Gastroesophageal sphincter (tissue), 4 donors: Measurements from ENCODE around the gene MBD2. TPM values are rescaled to one million over a fixed set of nuclear protein-coding genes. Genes with fewer than 3 reads are reported as not detected.

Experiments
- ATAC-seq: fragments of 150-250 bp; one replicate; pipeline ENCODE4 v1.9.1; 2016; ENCODE audit warnings: mild to moderate bottlenecking, moderate library complexity
- H3K27ac ChIP-seq, 4 donors: fragments of 200-600 bp; sonication (generic) in 3 of 4; 1 replicate in 3 of 4; 2 replicates in 1 of 4; pipeline ENCODE4 v1.5.1; 2016 to 2019
- H3K27me3 ChIP-seq: fragments of 200-600 bp; sonication (generic); one replicate; pipeline ENCODE4 v1.5.1; 2019
- H3K36me3 ChIP-seq, 2 donors: fragments of 200-600 bp; sonication (generic); one replicate each; pipeline ENCODE4 v1.5.1; 2019; ENCODE audit warnings: control low read depth in 1 of 2
- H3K4me1 ChIP-seq, 3 donors: fragments of 200-600 bp; sonication (generic); 1 replicate in 2 of 3; 2 replicates in 1 of 3; pipeline ENCODE4 v1.5.1; 2016 to 2019; ENCODE audit warnings: control low read depth in 2 of 3
- H3K4me3 ChIP-seq, 2 donors: fragments of 200-600 bp; sonication (generic); one replicate each; pipeline ENCODE4 v1.5.1; 2019; ENCODE audit warnings: mild to moderate bottlenecking in 1 of 2, moderate library complexity in 1 of 2
- H3K9me3 ChIP-seq, 3 donors: fragments of 200-600 bp; sonication (generic); one replicate each; pipeline ENCODE4 v1.5.1; 2017 to 2019; ENCODE audit warnings: control low read depth in 2 of 3
- EP300 ChIP-seq: sonication (generic); formaldehyde crosslinking; IDR thresholded peaks from one replicate; pipeline ENCODE4 v1.6.1; 2017; ENCODE audit warnings: antibody characterized with exemption, mild to moderate bottlenecking
- POLR2A ChIP-seq, 2 donors: fragments of 450-650 bp; IDR thresholded peaks; one replicate each; pipeline ENCODE4 v1.6.1; 2017; ENCODE audit warnings: antibody characterized with exemption in 2 of 2, mild to moderate bottlenecking in 2 of 2, moderate library complexity in 1 of 2
- POLR2AphosphoS5 ChIP-seq: sonication (generic); formaldehyde crosslinking; IDR thresholded peaks from one replicate; pipeline ENCODE4 v1.6.1; 2017; ENCODE audit warnings: antibody characterized with exemption
- WGBS, 2 donors: methylation state at CpG; one replicate each; pipeline ENCODE4 v1.1.5; 2018; ENCODE audit warnings: low coverage in 1 of 2; 5-methylcytosine and 5-hydroxymethylcytosine counted together
- total RNA-seq, 4 donors: library from RNA; depleted of rRNA; stranded (reverse); fragments of >200 nt; gene quantifications; one replicate each; pipeline ENCODE4 v1.1.0, GENCODE V29; 2016
- TF ChIP-seq, protein P1 (sequence below), 4 experiments: fragments of 200-600 bp in 2 of 4; fragments of 450-650 bp in 2 of 4; sonication (generic) in 1 of 4; IDR thresholded peaks; one replicate each; pipeline ENCODE4 v1.5.1; 2017 to 2019; ENCODE audit warnings: antibody characterized with exemption in 4 of 4, mild to moderate bottlenecking in 2 of 4, moderate library complexity in 2 of 4

Gene MBD2
- total RNA-seq, 4 donors from 2014 or later, result 29.5 to 48.5 (median 36.1) TPM

GRCh38 chr18:54155412-54155811 is 69.1 kb downstream of the MBD2 start:
- ATAC-seq, result no peak
- Histone ChIP-seq H3K27me3 (no peaks in the 10 kb centered on the region), H3K9me3 (no peaks in the 10 kb centered on the region), H3K4me1 (no peaks in the 10 kb centered on the region), H3K36me3 (peaks cover 0 to 86% of the 10 kb centered on the region in 2 donors), H3K4me3 (no peak overlapping the region), H3K27ac (no peak overlapping the region)
- TF ChIP-seq, protein P1, sequence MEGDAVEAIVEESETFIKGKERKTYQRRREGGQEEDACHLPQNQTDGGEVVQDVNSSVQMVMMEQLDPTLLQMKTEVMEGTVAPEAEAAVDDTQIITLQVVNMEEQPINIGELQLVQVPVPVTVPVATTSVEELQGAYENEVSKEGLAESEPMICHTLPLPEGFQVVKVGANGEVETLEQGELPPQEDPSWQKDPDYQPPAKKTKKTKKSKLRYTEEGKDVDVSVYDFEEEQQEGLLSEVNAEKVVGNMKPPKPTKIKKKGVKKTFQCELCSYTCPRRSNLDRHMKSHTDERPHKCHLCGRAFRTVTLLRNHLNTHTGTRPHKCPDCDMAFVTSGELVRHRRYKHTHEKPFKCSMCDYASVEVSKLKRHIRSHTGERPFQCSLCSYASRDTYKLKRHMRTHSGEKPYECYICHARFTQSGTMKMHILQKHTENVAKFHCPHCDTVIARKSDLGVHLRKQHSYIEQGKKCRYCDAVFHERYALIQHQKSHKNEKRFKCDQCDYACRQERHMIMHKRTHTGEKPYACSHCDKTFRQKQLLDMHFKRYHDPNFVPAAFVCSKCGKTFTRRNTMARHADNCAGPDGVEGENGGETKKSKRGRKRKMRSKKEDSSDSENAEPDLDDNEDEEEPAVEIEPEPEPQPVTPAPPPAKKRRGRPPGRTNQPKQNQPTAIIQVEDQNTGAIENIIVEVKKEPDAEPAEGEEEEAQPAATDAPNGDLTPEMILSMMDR (IDR thresholded peaks at IDR 0.05), result no peak
- no peak for TF ChIP-seq POLR2AphosphoS5
- no peak for TF ChIP-seq POLR2A (IDR thresholded peaks at IDR 0.05)
- no peak for TF ChIP-seq EP300
- WGBS, 2 donors, result 84 to 87% methylated on average over 3 of the region's 3 CpGs

DNA sequence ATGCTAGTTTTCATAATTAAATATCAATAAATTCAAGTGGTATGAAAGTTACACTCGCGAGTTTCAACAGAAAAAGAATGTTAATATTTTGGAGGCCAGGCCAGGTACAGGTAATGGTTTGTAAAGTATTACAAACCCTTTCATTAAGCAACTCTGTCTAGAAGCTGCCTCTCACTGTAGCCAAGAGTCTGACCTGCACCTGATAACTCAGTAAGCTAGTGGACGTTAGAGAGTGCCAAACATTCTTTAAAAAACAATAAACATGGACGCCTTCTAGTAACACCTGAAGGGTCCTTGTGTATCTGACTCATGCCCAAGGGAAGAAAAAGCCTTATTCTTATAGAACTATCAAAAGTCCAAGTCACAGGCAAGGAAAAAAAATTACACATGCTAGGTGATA is 70.2 kb downstream of the MBD2 start:
- 53 to 61% methylated on average over 4 of the region's 4 CpGs for WGBS, 2 donors
- no peak for TF ChIP-seq EP300
- TF ChIP-seq, protein P1 (IDR thresholded peaks at IDR 0.05), result no peak
- TF ChIP-seq POLR2AphosphoS5, result no peak
- TF ChIP-seq POLR2A (IDR thresholded peaks at IDR 0.05), result no peak

GRCh38 chr18:54151376-54151775 is 73.1 kb downstream of the MBD2 start:
- H3K9me3 ChIP-seq, result no peaks in the 10 kb centered on the region
- no peak for ATAC-seq

More for the DNA sequence above, 70.2 kb downstream of the MBD2 start:
- no peak overlapping the region for H3K27ac ChIP-seq
- ATAC-seq, result no peak
- H3K27me3 ChIP-seq, result no peaks in the 10 kb centered on the region
- no peaks in the 10 kb centered on the region for H3K9me3 ChIP-seq
- peaks cover 0 to 75% of the 10 kb centered on the region in 2 donors for H3K36me3 ChIP-seq
- no peak overlapping the region for H3K4me3 ChIP-seq
- H3K4me1 ChIP-seq, result no peaks in the 10 kb centered on the region

DNA sequence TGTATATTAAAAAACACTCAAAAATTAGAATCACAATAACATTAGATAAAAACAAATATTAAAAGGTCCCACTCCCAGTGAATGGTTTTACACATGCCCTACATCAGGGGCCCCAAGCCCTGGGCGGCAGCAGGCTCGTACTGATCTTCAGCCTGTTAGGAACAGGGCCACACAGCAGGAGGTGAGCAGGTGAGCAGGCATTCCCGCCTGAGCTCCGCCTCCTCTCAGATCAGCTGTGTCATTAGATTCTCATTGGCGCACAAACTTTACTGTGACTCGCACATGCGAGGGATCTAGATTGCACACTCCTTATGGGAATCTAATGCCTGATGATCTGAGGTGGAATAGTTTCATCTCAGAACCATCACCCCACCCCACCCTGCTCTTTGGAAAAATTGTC is 74.2 kb downstream of the MBD2 start:
- TF ChIP-seq POLR2AphosphoS5 (no peak), POLR2A (IDR thresholded peaks at IDR 0.05) (no peak), EP300 (no peak)
- TF ChIP-seq, protein P1 (IDR thresholded peaks at IDR 0.05), result no peak
- Histone ChIP-seq H3K27ac (no peak overlapping the region), H3K4me1 (no peaks in the 10 kb centered on the region), H3K36me3 (peaks cover 0 to 35% of the 10 kb centered on the region in 2 donors), H3K9me3 (no peaks in the 10 kb centered on the region), H3K4me3 (no peak overlapping the region), H3K27me3 (no peaks in the 10 kb centered on the region)
- 91 to 94% methylated on average over 4 to 7 of the region's 7 CpGs for WGBS, 2 donors
- ATAC-seq, result no peak

More at GRCh38 chr18:54151376-54151775, 73.1 kb downstream of the MBD2 start:
- Histone ChIP-seq H3K4me3 (no peak overlapping the region), H3K4me1 (no peaks in the 10 kb centered on the region), H3K27ac (no peak overlapping the region), H3K36me3 (peaks cover 0 to 47% of the 10 kb centered on the region in 2 donors), H3K27me3 (no peaks in the 10 kb centered on the region)
- no peak for TF ChIP-seq POLR2A (IDR thresholded peaks at IDR 0.05)
- TF ChIP-seq, protein P1 (IDR thresholded peaks at IDR 0.05), result no peak
- TF ChIP-seq POLR2AphosphoS5, result no peak
- no peak for TF ChIP-seq EP300
- 67 to 68% methylated on average over 3 of the region's 3 CpGs for WGBS, 2 donors

DNA sequence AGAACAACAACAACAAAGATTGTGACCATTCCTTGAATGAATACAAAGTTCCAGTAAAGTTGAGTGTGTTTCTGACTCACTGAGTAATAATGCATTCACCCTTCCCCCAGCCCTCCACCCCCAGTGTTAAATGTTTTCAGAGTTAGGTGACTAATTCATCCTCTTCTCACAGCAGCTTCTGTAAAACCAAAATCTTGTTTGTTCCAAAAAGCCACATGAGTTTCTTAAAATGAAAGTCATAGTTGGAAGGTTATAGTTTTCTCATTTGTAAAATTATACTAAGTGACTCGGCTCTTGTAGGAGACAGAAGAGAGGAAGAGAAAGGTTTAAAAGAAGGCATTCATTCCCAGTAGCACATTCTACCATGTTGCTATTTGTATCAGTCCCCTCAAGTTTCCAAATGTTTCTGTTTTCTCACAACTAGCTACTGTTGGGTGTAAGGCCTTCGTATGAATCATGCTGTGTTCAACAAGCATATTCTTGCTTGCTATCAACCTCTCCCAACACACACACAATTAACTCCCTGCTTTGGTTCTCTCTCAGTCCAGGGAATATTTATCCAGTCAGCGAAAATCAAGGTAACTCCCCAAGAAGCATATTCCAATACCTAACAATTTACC is 75.3 kb downstream of the MBD2 start:
- ATAC-seq, result peak; percentile 68
- Histone ChIP-seq H3K27ac (peak overlapping the region in 3 of 4 donors; percentile 8 to 42 (median 10)), H3K27me3 (no peaks in the 10 kb centered on the region), H3K36me3 (peaks cover 0 to 25% of the 10 kb centered on the region in 2 donors), H3K4me1 (no peaks in the 10 kb centered on the region), H3K9me3 (no peaks in the 10 kb centered on the region), H3K4me3 (no peak overlapping the region)
- WGBS, 2 donors, result 17 to 57% methylated on average over 2 to 3 of the region's 3 CpGs
- no peak for TF ChIP-seq EP300
- TF ChIP-seq POLR2AphosphoS5, result peak; percentile 61
- TF ChIP-seq POLR2A (IDR thresholded peaks at IDR 0.05), result no peak
- TF ChIP-seq, protein P1 (IDR thresholded peaks at IDR 0.05), result no peak
